NCI-H82 (cell line): ENCODE results near the gene HAGHL.

Experiments used
- DNase-seq: peaks from one replicate; lab custom pipeline; 2025; lab: John Stamatoyannopoulos, UW

HAGHL gene

GRCh38 chr16:726438-727290, at the start of gene HAGHL, which contains the start of gene CCDC78:
Gene HAGHL (plus strand): TSS chr16:727106. CDS start chr16:727510, 404 bp downstream.
Gene CCDC78 (minus strand): TSS chr16:726443. CDS start chr16:726367, 76 bp downstream.
- DNase-seq = peak; percentile 81

GRCh38 chr16:677316-678190, 49.4 kb upstream of the HAGHL start:
- DNase-seq = no peak

- no peak for DNase-seq
Observed at GRCh38 chr16:678209-678857, 48.6 kb upstream of the HAGHL start.

- DNase-seq = peak; percentile 87
Observed at GRCh38 chr16:678858-679813, 47.8 kb upstream of the HAGHL start.

- peak; percentile 96 for DNase-seq
Observed at GRCh38 chr16:679814-680624, 46.9 kb upstream of the HAGHL start, which contains the start of gene STUB1. Gene STUB1 (plus strand): TSS chr16:680410. CDS start chr16:680526, 116 bp downstream.

GRCh38 chr16:680625-680945, 46.3 kb upstream of the HAGHL start:
- no peak for DNase-seq

- DNase-seq = peak; percentile 56
Observed at GRCh38 chr16:680967-681745, 45.8 kb upstream of the HAGHL start.

GRCh38 chr16:681746-682427, 45.0 kb upstream of the HAGHL start:
- no peak for DNase-seq

- DNase-seq = no peak
Observed at GRCh38 chr16:682493-683395, 44.2 kb upstream of the HAGHL start.

GRCh38 chr16:683396-684070, 43.4 kb upstream of the HAGHL start:
- DNase-seq = peak; percentile 56

- DNase-seq = peak; percentile 98
Observed at GRCh38 chr16:684071-684794, 42.7 kb upstream of the HAGHL start, which contains the start of gene JMJD8. Gene JMJD8 (minus strand): TSS chr16:684334. CDS start chr16:684319, 15 bp downstream.

GRCh38 chr16:684961-685696, 41.8 kb upstream of the HAGHL start:
- no peak for DNase-seq

GRCh38 chr16:685967-686366, 40.9 kb upstream of the HAGHL start:
- DNase-seq = peak; percentile 66

- DNase-seq = no peak
Observed at GRCh38 chr16:686459-687260, 40.2 kb upstream of the HAGHL start.

- no peak for DNase-seq
Observed at GRCh38 chr16:687499-687898, 39.4 kb upstream of the HAGHL start.
